OCI-LY3 (cell line): Measurements from ENCODE around the gene ARMC6.

ENCODE experiments used
- H2AFZ ChIP-seq: fragments of 200-600, 300-600 bp; shearing (Covaris generic); 2 replicates; pipeline ENCODE4 v1.6.0; 2014; ENCODE audit warnings: antibody characterized with exemption, low read depth, low read length
- H3K27ac ChIP-seq: fragments of 200-600, 300-600 bp; sonication (generic); 2 replicates; pipeline ENCODE4 v1.5.1; 2014; ENCODE audit warnings: mild to moderate bottlenecking, low read length, moderate library complexity, mixed read lengths
- H3K27me3 ChIP-seq: fragments of 200-600, 300-600 bp; sonication (generic); 2 replicates; pipeline ENCODE4 v1.6.1; 2014; ENCODE audit warnings: low read depth, low read length, mixed read lengths
- H3K36me3 ChIP-seq: fragments of 200-600, 300-600 bp; sonication (generic); replicated peaks from 2 replicates; pipeline ENCODE3; 2014; ENCODE audit warnings: low read depth, low read length, mixed read lengths
- H3K4me1 ChIP-seq: fragments of 300-600, 200-600 bp; sonication (generic); 2 replicates; pipeline ENCODE4 v1.6.1; 2014; ENCODE audit warnings: low read length, mixed read lengths
- H3K4me2 ChIP-seq: fragments of 200-600, 300-600 bp; sonication (generic); 2 replicates; pipeline ENCODE4 v1.6.1; 2014; ENCODE audit warnings: low read length, mixed read lengths
- H3K4me3 ChIP-seq: fragments of 300-600, 200-600 bp; sonication (generic); 2 replicates; pipeline ENCODE4 v1.5.1; 2014; ENCODE audit warnings: antibody characterized with exemption, mild to moderate bottlenecking, low read length, moderate library complexity
- H3K79me2 ChIP-seq: fragments of 300-600, 200-600 bp; shearing (Covaris generic); 2 replicates; pipeline ENCODE4 v1.6.1; 2014; ENCODE audit warnings: mild to moderate bottlenecking, low read length, mixed read lengths
- H3K9ac ChIP-seq: fragments of 300-600, 200-600 bp; shearing (Covaris generic); 2 replicates; pipeline ENCODE4 v1.6.0; 2014; ENCODE audit warnings: mild to moderate bottlenecking, low read length, moderate library complexity
- H3K9me3 ChIP-seq: fragments of 200-600, 300-600 bp; shearing (Covaris generic); 2 replicates; pipeline ENCODE4 v1.6.1; 2014; ENCODE audit warnings: low read length, mixed read lengths; ENCODE audit not compliant: insufficient read depth
- H4K20me1 ChIP-seq: fragments of 200-600, 300-600 bp; sonication (generic); 2 replicates; pipeline ENCODE4 v1.6.1; 2016; ENCODE audit warnings: low read length, mixed read lengths; ENCODE audit not compliant: insufficient read depth
- CTCF ChIP-seq: fragments of 200-600, 300-600 bp; sonication (generic); IDR thresholded peaks from 2 replicates; pipeline ENCODE4 v1.5.1; 2014; ENCODE audit warnings: antibody characterized with exemption, low read length, low read depth
- EZH2phosphoT487 ChIP-seq: fragments of 200-600 bp; shearing (Covaris generic); IDR thresholded peaks from 2 replicates; pipeline ENCODE4 v1.6.1; 2018; ENCODE audit warnings: antibody characterized with exemption, mixed run types, low read depth

ARMC6 gene

GRCh38 chr19:18996796-18997394 lies 36.5 kb upstream of the ARMC6 start:
- Histone ChIP-seq H3K9me3 (no peaks in the 10 kb centered on the region), H4K20me1 (peaks cover 10% of the 10 kb centered on the region), H3K79me2 (peaks cover 4% of the 10 kb centered on the region; the same call in 1 of the 2 replicates), H3K4me2 (no peak overlapping the region), H3K27ac (no peak overlapping the region), H3K27me3 (no peaks in the 10 kb centered on the region), H3K9ac (no peak overlapping the region), H3K4me3 (no peak overlapping the region), H3K36me3 (peaks cover 67% of the 10 kb centered on the region), H3K4me1 (no peaks in the 10 kb centered on the region), H2AFZ (no peak overlapping the region)
- TF ChIP-seq EZH2phosphoT487 = no peak
- no peak for TF ChIP-seq CTCF

GRCh38 chr19:18998276-18998675 lies 35.1 kb upstream of the ARMC6 start:
- Histone ChIP-seq H3K4me1 (no peaks in the 10 kb centered on the region), H3K27me3 (no peaks in the 10 kb centered on the region), H3K9ac (no peak overlapping the region), H3K27ac (no peak overlapping the region), H3K4me3 (no peak overlapping the region), H3K36me3 (peaks cover 65% of the 10 kb centered on the region), H3K79me2 (peaks cover 8% of the 10 kb centered on the region; the same call in 1 of the 2 replicates), H3K4me2 (no peak overlapping the region), H2AFZ (no peak overlapping the region), H4K20me1 (peaks cover 10% of the 10 kb centered on the region), H3K9me3 (no peaks in the 10 kb centered on the region)
- no peak for TF ChIP-seq CTCF
- no peak for TF ChIP-seq EZH2phosphoT487

GRCh38 chr19:18999016-18999758 lies 34.2 kb upstream of the ARMC6 start:
- Histone ChIP-seq H3K4me2 (no peak overlapping the region), H2AFZ (no peak overlapping the region), H3K4me3 (no peak overlapping the region), H4K20me1 (peaks cover 10% of the 10 kb centered on the region), H3K9ac (no peak overlapping the region), H3K27me3 (no peaks in the 10 kb centered on the region), H3K4me1 (no peaks in the 10 kb centered on the region), H3K9me3 (no peaks in the 10 kb centered on the region), H3K79me2 (peaks cover 17% of the 10 kb centered on the region; the same call in 1 of the 2 replicates), H3K27ac (no peak overlapping the region), H3K36me3 (peaks cover 66% of the 10 kb centered on the region)
- no peak for TF ChIP-seq EZH2phosphoT487
- no peak for TF ChIP-seq CTCF

GRCh38 chr19:18999896-19000620 lies 33.3 kb upstream of the ARMC6 start:
- Histone ChIP-seq H3K36me3 (peaks cover 68% of the 10 kb centered on the region), H3K4me2 (no peak overlapping the region), H3K27me3 (no peaks in the 10 kb centered on the region)

More at GRCh38 chr19:18999896-19000620, 33.3 kb upstream of the ARMC6 start:
- Histone ChIP-seq H3K4me3 (no peak overlapping the region), H3K9me3 (no peaks in the 10 kb centered on the region), H3K79me2 (peaks cover 19% of the 10 kb centered on the region; the same call in 1 of the 2 replicates), H4K20me1 (peaks cover 10% of the 10 kb centered on the region), H2AFZ (no peak overlapping the region), H3K4me1 (no peaks in the 10 kb centered on the region), H3K27ac (no peak overlapping the region), H3K9ac (no peak overlapping the region)
- TF ChIP-seq EZH2phosphoT487 (no peak), CTCF (no peak)
